ENCODE data around the gene FLT4. TPM values are rescaled to one million over a fixed set of nuclear protein-coding genes. Genes with fewer than 3 reads are reported as not detected.

FLT4 gene
- total and polyA plus RNA-seq, 2 of the 13 experiments (the other 11 are each of a cell fraction or from before 2014, with no cell fraction given): not detected

GRCh38 chr5:180699042-180699441 lies 49.6 kb upstream of the FLT4 start:
- POLR2A ChIA-PET: no interaction called here
- Histone ChIP-seq H2AFZ (ENCODE audit: low read length) (no peak overlapping the region), H3K4me3 (replicated peaks in 1 of 3; ENCODE audit: insufficient read depth in 1 of 3, low read depth in 2 of 3, low read length in 3 of 3) (no peak overlapping the region), H3K4me2 (ENCODE audit: low read depth, low read length) (no peak overlapping the region), H3K4me1 (ENCODE audit: insufficient read depth, low read length) (no peaks in the 10 kb centered on the region), H3K27ac (ENCODE audit: extremely low read length, insufficient read depth, low read length) (no peak overlapping the region), H3K79me2 (ENCODE audit: insufficient read depth, low read length) (no peaks in the 10 kb centered on the region), H3K36me3 (replicated peaks in 1 of 2; ENCODE audit: control insufficient read depth in 1 of 2, insufficient read depth in 2 of 2, low read length in 2 of 2) (no peaks in the 10 kb centered on the region), H3K27me3 (ENCODE audit: control insufficient read depth in 1 of 2, insufficient read depth in 2 of 2, low read length in 2 of 2) (no peaks in the 10 kb centered on the region), H3K9ac (ENCODE audit: insufficient read depth, low read depth, low read length) (no peak overlapping the region), H4K20me1 (ENCODE audit: insufficient read depth, low read length) (no peaks in the 10 kb centered on the region), H3K9me3 (ENCODE audit: low read length) (no peaks in the 10 kb centered on the region)
- no TSS peak for BruUV-seq (replicated peaks)
- WGBS (ENCODE audit: low lambda C conversion rate): 11% methylated on average over 1 of the region's 1 CpG
- no peak for ATAC-seq
- FAIRE-seq: no peak
- CTCF ChIA-PET (ENCODE audit: low intra/inter-chr PET ratio, low total read pairs): no interaction called here
- in situ Hi-C loops (cut with HindIII; ENCODE audit: extremely low pct_ligation_motif_present, low pct_unique_long_range_greater_than_20kb) (no loop called here), intact Hi-C loops (cut with micrococcal nuclease; ENCODE audit: unreplicated experiment) (no loop called here)
- no peak for DNase-seq (ENCODE audit: low spot score)
- TF ChIP-seq PTBP1 (IDR thresholded peaks at IDR 0.05; ENCODE audit: low read depth, low read length, poor library complexity, severe bottlenecking) (no peak), ZNF7 (CRISPR knock-in tag; IDR thresholded peaks at IDR 0.05) (no peak), ARID5B (CRISPR knock-in tag; IDR thresholded peaks at IDR 0.05) (no peak), NFIC (IDR thresholded peaks at IDR 0.05; ENCODE audit: low read length) (no peak), ZBTB34 (CRISPR knock-in tag; IDR thresholded peaks at IDR 0.05) (no peak), HNF1A (IDR thresholded peaks at IDR 0.05; ENCODE audit: low read depth) (no peak), HNF1A (CRISPR knock-in tag; IDR thresholded peaks at IDR 0.05; ENCODE audit: borderline replicate concordance) (no peak), ZNF710 (CRISPR knock-in tag; IDR thresholded peaks at IDR 0.05; ENCODE audit: borderline replicate concordance) (no peak)
